ENCODE results near the gene PHACTR3. TPM values are rescaled to one million over a fixed set of nuclear protein-coding genes. Genes with fewer than 3 reads are reported as not detected.

PHACTR3 gene
- total RNA-seq, 4 donors from 2014 or later = 0.54 to 0.81 (median 0.59) TPM; not detected in 1

GRCh38 chr20:59737816-59738215, 133.5 kb downstream of the PHACTR3 start:
- 76 to 85% methylated on average over 3 to 4 of the region's 4 CpGs for WGBS, 2 donors (ENCODE audit: low coverage in 1 of 2)
- TF ChIP-seq POLR2AphosphoS5 (IDR thresholded peaks at IDR 0.05) = no peak
- TF ChIP-seq EP300 (IDR thresholded peaks at IDR 0.05) = no peak
- no peak for TF ChIP-seq POLR2A (IDR thresholded peaks at IDR 0.05)
- no peak for TF ChIP-seq CTCF (IDR thresholded peaks at IDR 0.05)

GRCh38 chr20:59738851-59739250, 134.5 kb downstream of the PHACTR3 start:
- H3K36me3 ChIP-seq = no peaks in the 10 kb centered on the region
- WGBS, 2 donors (ENCODE audit: low coverage in 1 of 2) = 33 to 57% methylated on average over 1 to 3 of the region's 4 CpGs
- no peak for TF ChIP-seq POLR2A (IDR thresholded peaks at IDR 0.05)
- no peak for TF ChIP-seq POLR2AphosphoS5 (IDR thresholded peaks at IDR 0.05)
- TF ChIP-seq EP300 (IDR thresholded peaks at IDR 0.05) = no peak
- no peak for TF ChIP-seq CTCF (IDR thresholded peaks at IDR 0.05)
- no peak overlapping the region for H3K27ac ChIP-seq
- no peak overlapping the region for H3K4me3 ChIP-seq
- peaks cover 53% of the 10 kb centered on the region for H3K27me3 ChIP-seq
- no peaks in the 10 kb centered on the region for H3K4me1 ChIP-seq
- H3K9me3 ChIP-seq = no peaks in the 10 kb centered on the region
- no peak for ATAC-seq

More at GRCh38 chr20:59737816-59738215, 133.5 kb downstream of the PHACTR3 start:
- no peak for ATAC-seq
- Histone ChIP-seq H3K27ac (no peak overlapping the region), H3K27me3 (peaks cover 53% of the 10 kb centered on the region), H3K9me3 (no peaks in the 10 kb centered on the region), H3K36me3 (no peaks in the 10 kb centered on the region), H3K4me1 (no peaks in the 10 kb centered on the region), H3K4me3 (no peak overlapping the region)

GRCh38 chr20:59740621-59741020, 136.3 kb downstream of the PHACTR3 start:
- H3K9me3 ChIP-seq = no peaks in the 10 kb centered on the region
- H3K4me1 ChIP-seq = no peaks in the 10 kb centered on the region
- H3K27me3 ChIP-seq = peaks cover 47% of the 10 kb centered on the region
- no peak overlapping the region for H3K4me3 ChIP-seq
- no peak overlapping the region for H3K27ac ChIP-seq
- ATAC-seq = no peak
- no CpG with 5 or more reads among the region's 7 CpGs for WGBS, 2 donors (ENCODE audit: low coverage in 1 of 2)
- H3K36me3 ChIP-seq = no peaks in the 10 kb centered on the region
- no peak for TF ChIP-seq POLR2A (IDR thresholded peaks at IDR 0.05)
- TF ChIP-seq CTCF (IDR thresholded peaks at IDR 0.05) = no peak
- no peak for TF ChIP-seq EP300 (IDR thresholded peaks at IDR 0.05)
- TF ChIP-seq POLR2AphosphoS5 (IDR thresholded peaks at IDR 0.05) = no peak

DNA sequence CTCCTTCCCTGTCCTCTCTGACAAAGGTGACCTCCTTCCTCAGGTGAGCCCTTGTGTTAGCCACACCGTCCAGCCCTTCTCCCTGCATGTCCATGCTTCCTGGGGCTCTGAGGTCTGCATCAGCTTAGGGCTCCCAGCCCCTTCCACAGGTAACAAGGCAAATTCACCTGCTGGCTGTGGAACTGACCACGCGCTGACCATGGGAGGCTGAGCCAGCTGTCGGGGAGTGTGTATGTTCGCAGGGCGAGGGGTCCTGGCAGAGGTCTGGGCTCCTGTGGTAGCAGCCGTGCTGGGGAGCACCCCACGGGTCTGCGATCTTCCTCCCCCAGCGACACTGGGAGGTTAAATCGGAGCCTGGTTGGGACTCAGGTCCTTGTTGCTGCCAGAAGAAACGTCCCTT, 136.7 kb downstream of the PHACTR3 start:
- Histone ChIP-seq H3K4me3 (no peak overlapping the region), H3K4me1 (no peaks in the 10 kb centered on the region), H3K9me3 (no peaks in the 10 kb centered on the region), H3K27ac (no peak overlapping the region), H3K27me3 (peaks cover 43% of the 10 kb centered on the region), H3K36me3 (no peaks in the 10 kb centered on the region)
- no peak for TF ChIP-seq POLR2AphosphoS5 (IDR thresholded peaks at IDR 0.05)
- no peak for TF ChIP-seq CTCF (IDR thresholded peaks at IDR 0.05)
- no peak for TF ChIP-seq EP300 (IDR thresholded peaks at IDR 0.05)
- TF ChIP-seq POLR2A (IDR thresholded peaks at IDR 0.05) = no peak
- WGBS, 2 donors (ENCODE audit: low coverage in 1 of 2) = 67% methylated on average over 1 of the region's 12 CpGs; no CpG with 5 or more reads in 1 of the 2 donors
- no peak for ATAC-seq

DNA sequence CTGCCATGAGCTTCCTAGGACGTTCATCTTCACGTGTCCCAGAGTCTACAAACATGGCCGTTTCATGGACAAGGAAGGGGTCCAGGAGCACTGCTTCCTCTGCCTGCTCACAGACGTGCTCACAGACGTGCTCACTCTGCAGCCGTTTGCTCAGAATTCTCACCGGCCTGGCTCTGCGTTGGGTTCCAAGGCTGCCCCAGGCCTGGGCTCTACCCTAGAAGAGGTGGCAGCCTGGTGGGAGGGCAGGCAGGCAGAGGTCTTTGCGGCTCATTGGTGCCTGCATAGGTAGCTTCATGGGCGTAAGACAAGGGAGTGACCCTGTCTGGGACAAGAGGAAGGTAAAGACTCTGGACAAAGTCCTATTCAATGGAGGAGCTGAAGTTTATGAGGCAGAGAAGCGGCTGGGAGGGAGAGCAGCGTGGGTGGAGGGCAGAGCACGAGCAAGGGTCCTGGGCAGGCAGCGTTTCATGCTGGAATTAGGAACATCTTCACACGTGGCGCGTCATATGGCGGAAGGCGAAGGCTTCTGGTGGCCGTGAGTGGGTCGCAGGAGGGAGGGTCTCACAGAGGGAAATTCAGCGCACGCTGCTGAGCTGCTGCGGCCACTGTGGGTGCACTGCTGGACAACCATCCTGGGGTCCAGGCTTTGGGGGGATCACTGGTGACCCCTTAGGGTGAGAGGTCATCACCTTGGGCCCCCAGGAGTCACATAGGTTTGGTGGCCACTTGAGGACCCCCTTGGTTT, 138.2 kb downstream of the PHACTR3 start:
- no peak for TF ChIP-seq CTCF (IDR thresholded peaks at IDR 0.05)
- TF ChIP-seq POLR2A (IDR thresholded peaks at IDR 0.05) = no peak
- no peak for TF ChIP-seq POLR2AphosphoS5 (IDR thresholded peaks at IDR 0.05)
- TF ChIP-seq EP300 (IDR thresholded peaks at IDR 0.05) = no peak
- Histone ChIP-seq H3K27ac (no peak overlapping the region), H3K27me3 (peaks cover 31% of the 10 kb centered on the region), H3K36me3 (no peaks in the 10 kb centered on the region), H3K4me3 (no peak overlapping the region), H3K9me3 (no peaks in the 10 kb centered on the region), H3K4me1 (no peaks in the 10 kb centered on the region)
- 94% methylated on average over 11 to 13 of the region's 24 CpGs for WGBS, 2 donors (ENCODE audit: low coverage in 1 of 2)
- no peak for ATAC-seq

Data from gastroesophageal sphincter (tissue), 4 donors.